Endothelial cell of umbilical vein (primary cell): Measurements from ENCODE around the gene TMEM234. TPM values are rescaled to one million over a fixed set of nuclear protein-coding genes. Genes with fewer than 3 reads are reported as not detected.

Experiments used
- BruUV-seq: library from RNA; stranded (reverse); fragments of 400-500 nt; replicated peaks from 2 replicates; lab custom pipeline; 2021; lab: Mats Ljungman, UMichigan
- CTCF ChIA-PET: fragments of 300-600, 350-600 bp; sonication (Branson Sonifier 250); formaldehyde crosslinking; loops from one replicate; lab custom pipeline; 2021; ENCODE audit warnings: antibody characterized with exemption, inconsistent platforms; lab: Charles Lee
- POLR2A ChIA-PET: fragments of 300-600, 350-600 bp; sonication (Branson Sonifier 250); formaldehyde crosslinking; loops from one replicate; lab custom pipeline; 2021; ENCODE audit warnings: antibody characterized with exemption, inconsistent platforms; lab: Charles Lee
- DNase-seq: peaks from one replicate; pipeline ENCODE4 v3.0.0-alpha.2; 2011; ENCODE audit warnings: low read depth, low spot score
- FAIRE-seq: peaks from 2 replicates; lab custom pipeline; 2011; peaks lifted over from hg19 to GRCh38; lab: Jason Lieb, UNC
- H2AFZ ChIP-seq: 2 replicates; pipeline ENCODE4 v1.6.0; 2012; ENCODE audit warnings: low read depth, low read length, control low read depth, inconsistent platforms
- H3K27ac ChIP-seq: 2 replicates; pipeline ENCODE4 v1.5.1; 2011; ENCODE audit warnings: low read depth, mild to moderate bottlenecking, control low read depth, low read length, moderate library complexity; ENCODE audit not compliant: insufficient read depth
- H3K27me3 ChIP-seq, 2 experiments: 2 replicates each; pipeline versions ENCODE4 v1.6.0 to v1.6.1; 2011; ENCODE audit warnings: low read length in 2 of 2, mixed read lengths in 1 of 2; ENCODE audit not compliant: control insufficient read depth in 2 of 2, insufficient read depth in 2 of 2
- H3K36me3 ChIP-seq, 2 experiments: 2 replicates in 1 of 2; 3 replicates in 1 of 2; pipeline ENCODE4 v1.5.1; 2011; ENCODE audit warnings: low read length in 2 of 2, mild to moderate bottlenecking in 1 of 2, moderate library complexity in 1 of 2; ENCODE audit not compliant: control insufficient read depth in 2 of 2, insufficient read depth in 2 of 2; ENCODE audit errors: extremely low read depth in 1 of 2
- H3K4me1 ChIP-seq: 3 replicates; pipeline ENCODE4 v1.5.1; 2011; ENCODE audit warnings: mild to moderate bottlenecking, low read length; ENCODE audit not compliant: control insufficient read depth, insufficient read depth; ENCODE audit errors: extremely low read depth
- H3K4me2 ChIP-seq: 2 replicates; pipeline ENCODE4 v1.6.1; 2011; ENCODE audit warnings: low read length, control low read depth, mixed read lengths; ENCODE audit not compliant: insufficient read depth
- H3K4me3 ChIP-seq, 3 experiments: fragments of 200-600 bp in 1 of 3; sonication (generic), shearing (Covaris generic) in 1 of 3; replicated peaks in 1 of 3; 2 replicates each; pipeline ENCODE4 v1.5.1; 2011 to 2016; ENCODE audit warnings: control low read depth in 3 of 3, low read length in 3 of 3, mild to moderate bottlenecking in 2 of 3, inconsistent platforms in 1 of 3, low read depth in 1 of 3, moderate library complexity in 1 of 3; ENCODE audit not compliant: insufficient read depth in 1 of 3
- H3K79me2 ChIP-seq: 2 replicates; pipeline ENCODE4 v1.6.0; 2012; ENCODE audit warnings: low read length, inconsistent platforms; ENCODE audit not compliant: control insufficient read depth, insufficient read depth
- H3K9ac ChIP-seq: replicated peaks from 2 replicates; pipeline ENCODE3; 2011; ENCODE audit warnings: low read length, control low read depth; ENCODE audit not compliant: insufficient read depth; ENCODE audit errors: extremely low read depth
- H3K9me1 ChIP-seq: replicated peaks from 3 replicates; pipeline ENCODE4 v1.6.0; 2011; ENCODE audit warnings: mild to moderate bottlenecking, low read length; ENCODE audit not compliant: control insufficient read depth, insufficient read depth; ENCODE audit errors: extremely low read depth
- H3K9me3 ChIP-seq: replicated peaks from 2 replicates; pipeline ENCODE4 v1.5.1; 2012; ENCODE audit warnings: low read length, inconsistent platforms; ENCODE audit not compliant: control insufficient read depth, insufficient read depth
- H4K20me1 ChIP-seq: replicated peaks from 2 replicates; pipeline ENCODE3; 2011; ENCODE audit warnings: mild to moderate bottlenecking, low read length; ENCODE audit not compliant: control insufficient read depth, insufficient read depth; ENCODE audit errors: extremely low read depth
- EZH2 ChIP-seq: IDR thresholded peaks from 2 replicates; pipeline ENCODE4 v1.6.1; 2012; ENCODE audit warnings: borderline replicate concordance, low read depth, mild to moderate bottlenecking, moderate library complexity, low read length, inconsistent platforms; ENCODE audit not compliant: severe bottlenecking
- FOS ChIP-seq: IDR thresholded peaks from 2 replicates; pipeline ENCODE4 v1.6.1; 2011; ENCODE audit warnings: mild to moderate bottlenecking, low read length, moderate library complexity, borderline replicate concordance; ENCODE audit not compliant: insufficient read depth
- GATA2 ChIP-seq: IDR thresholded peaks from 2 replicates; pipeline ENCODE4 v1.7.0; 2011; ENCODE audit warnings: low read depth, mild to moderate bottlenecking, moderate library complexity, mixed read lengths, low read length; ENCODE audit not compliant: insufficient read length, insufficient read depth
- JUN ChIP-seq: IDR thresholded peaks from 2 replicates; pipeline ENCODE4 v1.6.1; 2011; ENCODE audit warnings: borderline replicate concordance, low read depth; ENCODE audit not compliant: insufficient read length, insufficient read depth
- MYC ChIP-seq: IDR thresholded peaks from one replicate; pipeline ENCODE4 v1.6.1; 2011; ENCODE audit warnings: mild to moderate bottlenecking, low read depth, low read length
- POLR2A ChIP-seq: IDR thresholded peaks from 2 replicates; pipeline ENCODE4 v1.6.1; 2012; ENCODE audit warnings: low read depth, mild to moderate bottlenecking, control low read depth, low read length
- dilution Hi-C: fragments of 300-500 bp; cut with MboI; formaldehyde crosslinking; loops from one replicate; pipeline ENCODE4 v1.15.0; 2019; ENCODE audit warnings: low sequenced_read_pairs; ENCODE audit not compliant: extremely low pct_ligation_motif_present
- intact Hi-C: fragments of 100-400 bp; cut with micrococcal nuclease; formaldehyde crosslinking; loops from one replicate; pipeline ENCODE4 v1.10.0; 2022
- polyA plus RNA-seq, 4 experiments: library from polyadenylated mRNA; depleted of rRNA in 3 of 4; stranded (reverse) in 3 of 4; unstranded in 1 of 4; fragments of >200 nt; gene quantifications; 2 replicates each; pipeline versions ENCODE4 v1.2.1 to v1.2.3, GENCODE V29; 2011 to 2012; ENCODE audit warnings: missing spikeins in 1 of 4
- total RNA-seq: library from RNA; stranded (reverse); gene quantifications from 2 replicates; pipeline ENCODE4 v1.2.3, GENCODE V29; 2021
- TF ChIP-seq, protein P1 (sequence below): IDR thresholded peaks from 2 replicates; pipeline ENCODE4 v1.6.1; 2011; ENCODE audit not compliant: insufficient read depth, insufficient read length
- TF ChIP-seq, protein P2 (sequence below), 2 donors: IDR thresholded peaks; 1 replicate in 1 of 2; 2 replicates in 1 of 2; pipeline ENCODE4 v1.5.1; 2011; ENCODE audit warnings: low read length in 2 of 2, mild to moderate bottlenecking in 2 of 2, moderate library complexity in 2 of 2, control low read depth in 1 of 2, inconsistent platforms in 1 of 2, low read depth in 1 of 2; ENCODE audit not compliant: insufficient read depth in 1 of 2; ENCODE audit errors: extremely low read depth in 1 of 2

TMEM234 gene
- total and polyA plus RNA-seq, 2 donors (not counting 3 experiments of a cell fraction or from before 2014, with no cell fraction given): 20.7 to 21.3 TPM

DNA sequence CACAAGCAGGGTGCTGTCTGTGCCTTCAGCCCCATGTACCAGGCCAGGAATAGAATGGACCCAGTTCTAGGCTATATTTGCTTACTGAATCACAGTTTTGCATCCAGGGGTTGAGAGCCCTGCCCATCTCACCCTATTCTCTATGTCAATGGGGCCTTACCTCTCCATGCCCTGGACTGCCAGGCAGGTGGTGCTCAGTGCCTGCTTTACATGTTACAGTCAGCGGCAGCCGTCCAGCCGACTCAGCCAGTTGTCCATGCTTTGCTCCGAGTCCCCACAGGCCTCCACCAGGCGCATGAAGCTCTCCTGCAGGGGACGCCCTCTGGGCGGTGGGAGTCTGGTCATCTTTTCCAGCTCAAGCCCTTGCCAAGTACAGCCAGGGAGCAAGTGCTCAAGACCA is 12.6 kb upstream of the TMEM234 start:
- POLR2A ChIA-PET: no interaction called here

More for the DNA sequence above, 12.6 kb upstream of the TMEM234 start:
- no peaks in the 10 kb centered on the region for H3K9me3 ChIP-seq
- CTCF ChIA-PET: interaction anchor here (1.0 to 8.4 kb wide), 2 partner anchors 14 to 19 kb away, joined by 3 to 73 read pairs; partner anchors contain the start of genes FAM167B and LCK
- no peak overlapping the region for H2AFZ ChIP-seq
- H3K36me3 ChIP-seq: peaks cover 0 to 16% of the 10 kb centered on the region in 2 experiments
- H3K27me3 ChIP-seq: no peaks in the 10 kb centered on the region
- BruUV-seq: no TSS peak
- no peaks in the 10 kb centered on the region for H3K79me2 ChIP-seq
- DNase-seq (no peak), FAIRE-seq (no peak)
- dilution Hi-C loops (no loop called here), intact Hi-C loops (no loop called here)
- H3K4me2 ChIP-seq: no peak overlapping the region
- TF ChIP-seq GATA2: no peak
- TF ChIP-seq, protein P1, sequence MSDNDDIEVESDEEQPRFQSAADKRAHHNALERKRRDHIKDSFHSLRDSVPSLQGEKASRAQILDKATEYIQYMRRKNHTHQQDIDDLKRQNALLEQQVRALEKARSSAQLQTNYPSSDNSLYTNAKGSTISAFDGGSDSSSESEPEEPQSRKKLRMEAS: no peak
- TF ChIP-seq, protein P2, sequence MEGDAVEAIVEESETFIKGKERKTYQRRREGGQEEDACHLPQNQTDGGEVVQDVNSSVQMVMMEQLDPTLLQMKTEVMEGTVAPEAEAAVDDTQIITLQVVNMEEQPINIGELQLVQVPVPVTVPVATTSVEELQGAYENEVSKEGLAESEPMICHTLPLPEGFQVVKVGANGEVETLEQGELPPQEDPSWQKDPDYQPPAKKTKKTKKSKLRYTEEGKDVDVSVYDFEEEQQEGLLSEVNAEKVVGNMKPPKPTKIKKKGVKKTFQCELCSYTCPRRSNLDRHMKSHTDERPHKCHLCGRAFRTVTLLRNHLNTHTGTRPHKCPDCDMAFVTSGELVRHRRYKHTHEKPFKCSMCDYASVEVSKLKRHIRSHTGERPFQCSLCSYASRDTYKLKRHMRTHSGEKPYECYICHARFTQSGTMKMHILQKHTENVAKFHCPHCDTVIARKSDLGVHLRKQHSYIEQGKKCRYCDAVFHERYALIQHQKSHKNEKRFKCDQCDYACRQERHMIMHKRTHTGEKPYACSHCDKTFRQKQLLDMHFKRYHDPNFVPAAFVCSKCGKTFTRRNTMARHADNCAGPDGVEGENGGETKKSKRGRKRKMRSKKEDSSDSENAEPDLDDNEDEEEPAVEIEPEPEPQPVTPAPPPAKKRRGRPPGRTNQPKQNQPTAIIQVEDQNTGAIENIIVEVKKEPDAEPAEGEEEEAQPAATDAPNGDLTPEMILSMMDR (IDR thresholded peaks at IDR 0.05; ENCODE audit: extremely low read depth in 1 of 2, insufficient read depth in 1 of 2, low read depth in 1 of 2, low read length in 2 of 2): no peak
- TF ChIP-seq EZH2: no peak
- TF ChIP-seq POLR2A: no peak
- no peak for TF ChIP-seq MYC
- TF ChIP-seq FOS: no peak
- no peak for TF ChIP-seq JUN
- H4K20me1 ChIP-seq: no peaks in the 10 kb centered on the region
- no peak overlapping the region for H3K4me3 ChIP-seq
- no peaks in the 10 kb centered on the region for H3K9me1 ChIP-seq
- H3K4me1 ChIP-seq: peaks cover 8% of the 10 kb centered on the region
- H3K9ac ChIP-seq: no peak overlapping the region
- H3K27ac ChIP-seq: no peak overlapping the region
